Stimulated activated CD4-positive, alpha-beta T cell treated with anti-CD3 and anti-CD28 coated beads, Interleukin-12 subunit alpha, Interleukin-12 subunit beta, amount 100 ng/mL, for 48 hours (primary cell): ENCODE results near the gene LRRC61.
"Not testable (repeated sequence)": the region's sequence is repeated elsewhere in the genome, so short reads cannot be mapped to it uniquely, and the experiment has no call there.

Experiments used
- DNase-seq, 3 donors: peaks; one replicate each; pipeline ENCODE4 v3.0.0-alpha.2; 2020; ENCODE audit warnings: low read depth in 2 of 3, low spot score in 1 of 3

The LRRC61 gene

DNA sequence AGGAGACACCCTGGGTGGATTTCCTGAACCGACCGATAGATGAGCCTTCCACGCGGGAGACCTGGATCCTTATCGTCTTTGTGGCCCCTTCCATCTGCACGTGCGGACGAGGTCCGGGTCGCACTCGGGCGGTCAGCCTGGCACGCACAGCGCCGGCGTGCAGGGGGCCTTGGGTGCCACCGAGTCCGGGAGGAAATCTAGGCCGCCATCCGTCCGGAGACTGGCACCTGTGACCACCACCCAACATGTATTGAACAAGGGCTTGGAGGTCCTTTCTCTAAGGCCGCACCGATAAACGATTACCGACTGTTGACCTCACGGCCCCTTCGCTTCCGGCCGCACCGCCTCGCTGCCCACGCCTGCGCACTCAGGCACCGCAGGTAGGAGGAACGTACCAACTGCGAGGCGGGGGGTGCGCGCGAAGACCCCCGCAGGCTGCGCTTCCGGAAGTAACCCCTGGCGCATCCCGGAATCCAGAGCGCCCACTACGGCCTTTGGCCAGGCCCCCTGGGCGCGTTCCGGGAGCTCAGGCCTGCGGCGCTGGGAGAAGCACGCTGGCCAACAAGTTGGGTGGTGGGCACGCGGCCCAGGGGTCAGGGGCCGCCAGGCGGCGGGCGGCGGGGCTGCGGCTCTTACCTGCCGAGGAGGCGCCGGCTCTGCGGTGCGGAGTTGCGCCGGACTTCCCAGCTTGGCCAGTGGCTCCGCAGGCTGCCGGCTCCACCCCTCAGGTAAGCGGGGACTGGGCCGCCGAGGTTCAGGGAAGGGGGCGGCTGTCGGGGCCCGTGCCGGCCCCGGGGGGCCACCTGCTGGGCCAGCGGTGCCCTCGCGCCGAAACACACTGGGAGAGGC is at the start of gene LRRC61, which contains the start of gene ACTR3C:
Gene LRRC61 (plus strand): TSS at position 523 of the 849 bp plus-strand sequence. CDS start 13,507 bp downstream, outside the sequence.
Gene ACTR3C (minus strand): TSS at position 713 of the 849 bp plus-strand sequence. CDS start 28,249 bp downstream, outside the sequence.
- DNase-seq, result peak; percentile 40 to 53 (median 44)

- peak in 1 of 3 donors; percentile 19 for DNase-seq
Measured at GRCh38 chr7:150276132-150276695, 46.9 kb upstream of the LRRC61 start.

GRCh38 chr7:150278383-150278782 is 44.8 kb upstream of the LRRC61 start:
- not testable (repeated sequence) for DNase-seq

GRCh38 chr7:150281681-150282403 is 41.3 kb upstream of the LRRC61 start:
- DNase-seq, result not testable (repeated sequence)

DNA sequence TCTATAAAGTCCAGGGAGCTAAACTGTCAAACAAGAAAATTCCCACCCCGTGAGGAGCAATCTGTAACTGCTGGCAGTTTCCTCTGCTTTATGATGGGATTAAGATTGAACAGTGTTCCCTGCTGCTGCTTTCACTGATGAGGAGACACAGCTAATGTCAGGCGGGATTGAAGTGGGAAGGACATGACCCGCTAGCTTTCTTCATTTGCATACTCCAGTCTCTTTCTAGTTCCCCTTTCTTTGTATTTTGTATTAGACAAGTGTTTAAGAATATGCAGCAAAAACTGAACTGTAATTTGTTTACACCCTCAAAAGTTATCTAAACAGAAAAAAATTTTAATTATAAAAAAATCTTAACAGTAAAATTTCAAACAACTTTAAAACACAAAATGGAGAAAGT is 40.0 kb upstream of the LRRC61 start:
- DNase-seq, result not testable (repeated sequence)

DNA sequence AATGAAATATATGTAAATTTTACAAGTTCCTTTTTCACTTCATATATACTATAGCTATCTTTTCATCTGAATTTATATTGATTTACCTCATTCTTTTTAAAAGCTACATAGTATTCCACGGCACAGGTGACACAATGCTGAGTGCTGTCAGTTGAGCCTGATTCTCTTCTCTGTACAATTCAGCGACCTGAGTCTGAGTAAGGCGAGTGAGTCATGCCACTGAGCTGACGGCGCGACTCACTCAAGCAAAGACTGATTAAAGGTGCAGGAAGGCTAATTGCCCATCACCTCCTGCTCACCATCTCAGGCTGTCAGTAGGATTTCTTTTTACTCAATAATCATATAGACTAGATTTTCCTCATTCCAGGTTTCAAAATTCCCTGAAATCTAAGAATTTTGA is 39.5 kb upstream of the LRRC61 start:
- not testable (repeated sequence) for DNase-seq

- DNase-seq, result peak in 1 of 3 donors; percentile 20
Measured at GRCh38 chr7:150285849-150286754, 37.1 kb upstream of the LRRC61 start.

- not testable (repeated sequence) for DNase-seq
Measured at GRCh38 chr7:150287815-150288214, 35.3 kb upstream of the LRRC61 start.

GRCh38 chr7:150288816-150289215 is 34.3 kb upstream of the LRRC61 start:
- DNase-seq, result not testable (repeated sequence)

- DNase-seq, result not testable (repeated sequence)
Measured at GRCh38 chr7:150290317-150290716, 32.8 kb upstream of the LRRC61 start.

DNA sequence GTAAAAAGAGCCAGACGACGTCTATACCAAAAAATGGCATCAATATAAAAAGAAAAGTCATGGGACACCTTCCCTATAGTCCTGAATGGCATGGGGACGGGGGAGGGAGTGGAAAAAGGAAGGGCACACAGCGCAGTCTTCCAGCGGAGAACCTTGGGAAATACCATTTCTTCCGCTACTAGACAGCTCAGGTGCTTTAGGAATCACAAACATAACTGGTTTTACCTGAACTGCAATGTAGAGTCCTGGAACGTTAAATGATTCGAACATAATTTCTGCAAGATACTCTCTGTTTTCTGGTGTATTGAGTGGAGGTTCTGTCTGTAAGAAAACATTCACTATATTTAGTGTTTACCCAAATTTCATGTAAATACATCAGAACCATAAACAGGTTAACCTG is 28.1 kb upstream of the LRRC61 start:
- DNase-seq, result not testable (repeated sequence)

DNA sequence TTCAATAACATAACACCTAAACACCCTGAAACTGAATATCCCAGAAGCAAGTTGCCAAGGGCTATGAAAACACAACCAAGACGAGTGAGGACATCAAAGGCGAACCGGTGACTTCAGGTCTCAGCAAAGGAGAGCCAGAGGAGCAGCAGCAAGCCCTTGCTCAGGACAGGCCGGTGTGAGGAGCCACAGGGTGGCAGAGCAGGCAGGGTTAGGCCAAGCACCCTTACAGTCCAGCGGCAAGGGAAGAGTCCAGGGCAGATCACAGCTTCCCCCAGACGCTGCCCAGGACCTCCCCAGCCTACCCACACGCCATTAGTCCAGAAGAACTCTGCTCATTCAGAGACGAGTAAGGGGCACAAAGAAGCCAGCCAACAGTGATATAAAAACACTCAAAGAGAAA is 27.5 kb upstream of the LRRC61 start:
- DNase-seq, result not testable (repeated sequence)

DNA sequence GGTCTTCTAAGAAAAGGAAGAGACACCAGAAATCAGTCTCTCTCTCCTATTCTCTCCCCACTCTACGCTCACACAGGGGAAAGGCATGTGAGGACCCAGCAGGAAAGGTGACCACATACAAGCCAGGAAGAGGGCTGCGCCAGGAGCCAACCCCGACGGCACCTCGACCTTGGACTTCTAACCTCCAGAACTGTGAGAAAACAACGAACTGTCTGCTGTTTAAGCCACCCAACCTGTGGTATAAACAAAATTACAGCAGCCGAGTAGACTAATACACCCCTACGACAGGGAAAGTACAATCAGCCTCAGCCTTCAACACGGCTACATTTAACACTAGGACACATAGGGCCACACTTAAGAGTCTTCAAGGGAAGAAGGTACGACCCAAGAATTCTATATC is 26.4 kb upstream of the LRRC61 start:
- not testable (repeated sequence) for DNase-seq

DNA sequence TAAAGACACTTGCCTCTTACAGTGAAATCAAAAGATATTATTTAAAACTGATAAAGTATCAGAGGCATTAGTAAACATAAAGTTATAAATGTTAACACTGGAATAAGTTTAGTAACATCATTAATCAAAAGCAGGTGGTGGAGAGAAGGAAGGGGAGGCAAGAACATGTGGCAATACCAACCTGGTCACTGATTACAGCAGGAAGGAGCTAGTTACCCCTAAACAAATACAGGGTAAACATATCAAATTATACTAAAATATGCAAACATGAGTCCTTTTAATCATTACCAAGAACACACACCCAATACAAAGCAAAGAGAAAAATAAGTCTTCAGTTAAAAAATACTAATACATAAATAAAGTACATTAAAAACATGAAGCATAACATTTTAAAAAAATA is 25.2 kb upstream of the LRRC61 start:
- DNase-seq, result not testable (repeated sequence)

DNA sequence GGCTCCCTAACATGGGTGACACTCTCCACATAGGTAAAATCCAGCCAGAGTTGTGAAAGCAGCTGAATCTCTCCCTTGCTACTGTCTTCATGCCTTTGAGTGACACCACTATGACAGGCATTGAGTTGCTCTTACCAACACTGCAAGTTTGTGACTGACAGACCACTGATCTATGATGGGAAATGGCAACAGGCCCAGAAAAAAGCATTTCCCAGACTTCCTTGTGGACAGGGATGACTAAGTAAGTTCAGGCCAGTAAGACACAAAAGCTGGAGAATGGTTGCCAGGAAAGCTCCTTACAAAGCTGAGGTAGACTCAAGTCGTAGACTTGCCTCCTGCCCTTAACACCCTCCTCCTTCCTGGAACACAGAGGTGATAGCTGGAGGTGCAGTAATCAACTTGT is 20.2 kb upstream of the LRRC61 start:
- not testable (repeated sequence) for DNase-seq

DNA sequence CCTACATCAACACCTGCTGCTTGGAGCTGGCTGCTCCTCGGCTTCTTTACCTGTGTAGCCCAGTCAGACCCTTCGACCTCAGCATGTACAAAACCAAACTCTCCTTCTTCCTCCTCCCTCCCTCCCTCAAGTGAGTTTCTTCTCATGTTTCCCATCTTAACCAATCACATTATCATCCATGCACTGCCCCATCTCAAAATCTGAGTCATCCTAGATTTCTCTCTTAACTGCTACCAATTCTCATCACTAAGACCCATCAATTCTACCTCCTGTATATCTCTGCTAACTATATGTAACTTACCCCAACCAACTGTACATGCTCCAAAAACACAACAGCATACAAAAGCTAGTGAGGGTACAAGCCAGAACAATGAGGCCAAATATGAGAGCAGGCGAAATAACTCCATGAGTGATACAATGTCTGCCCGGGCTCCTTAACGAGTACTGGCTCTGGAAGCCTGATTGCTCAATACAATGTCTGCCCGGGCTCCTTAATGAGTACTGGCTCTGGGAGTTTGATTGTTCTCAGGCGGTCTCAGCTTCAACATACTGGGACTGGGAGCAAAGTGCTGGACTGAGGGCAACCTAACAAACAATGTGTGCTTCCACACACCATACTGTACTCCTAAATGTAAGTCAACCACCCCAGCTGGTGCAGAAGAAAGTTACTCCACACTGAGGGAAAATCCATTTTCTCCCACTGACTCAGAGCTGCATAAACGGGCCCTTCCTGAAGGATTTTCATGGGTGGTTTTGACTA is 18.5 kb upstream of the LRRC61 start:
- not testable (repeated sequence) for DNase-seq

- DNase-seq, result not testable (repeated sequence)
Measured at GRCh38 chr7:150305259-150305902, 17.8 kb upstream of the LRRC61 start.

DNA sequence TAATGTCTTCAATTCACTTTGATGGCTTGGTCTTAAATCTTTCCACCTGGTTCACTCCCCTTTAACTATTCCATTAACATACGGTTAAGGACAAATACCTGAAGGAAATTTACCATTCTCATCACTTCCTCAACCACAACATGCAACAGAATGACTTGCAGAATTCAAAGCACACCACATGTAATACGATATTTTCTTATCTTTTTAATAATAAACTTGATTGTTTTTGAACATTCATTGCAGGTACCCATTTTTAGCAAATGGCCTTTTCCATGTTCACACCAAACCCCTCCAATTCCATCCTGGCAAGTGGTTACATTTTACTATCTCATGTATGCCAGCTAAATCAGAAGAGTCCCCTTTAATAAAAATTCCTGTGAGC is 17.3 kb upstream of the LRRC61 start:
- DNase-seq, result not testable (repeated sequence)

DNA sequence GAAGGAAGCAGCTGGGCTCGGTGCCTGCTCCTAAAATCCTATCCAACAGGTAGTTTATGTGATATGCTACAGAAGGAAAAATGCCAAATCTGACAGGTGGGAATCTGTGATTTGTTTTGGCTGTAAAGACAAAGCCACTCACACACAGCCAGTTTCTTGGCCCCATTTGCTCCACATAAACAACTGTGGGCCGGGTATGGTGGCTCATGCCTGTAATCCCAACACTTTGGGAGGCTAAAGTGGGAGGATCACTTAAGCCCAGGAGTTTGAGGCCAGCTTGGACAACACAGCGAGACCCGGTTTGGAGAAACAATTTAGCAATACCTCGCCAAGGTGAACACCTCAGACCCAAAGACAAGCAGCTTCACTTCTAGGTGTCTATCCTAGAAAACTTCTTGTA is 16.8 kb upstream of the LRRC61 start:
- DNase-seq, result not testable (repeated sequence)
